IPS-18a (cell line): ENCODE data around the gene ANKS1B.

Experiments used
- H3K27ac ChIP-seq: one replicate; pipeline ENCODE4 v1.5.1; 2013; ENCODE audit warnings: low read length
- H3K27me3 ChIP-seq: one replicate; pipeline ENCODE4 v1.6.1; 2013; ENCODE audit warnings: mild to moderate bottlenecking, low read length; ENCODE audit not compliant: control insufficient read depth, insufficient read depth
- H3K36me3 ChIP-seq: one replicate; pipeline ENCODE4 v1.6.1; 2013; ENCODE audit warnings: low read depth, low read length; ENCODE audit not compliant: control insufficient read depth
- H3K4me1 ChIP-seq: one replicate; pipeline ENCODE4 v1.6.1; 2013; ENCODE audit warnings: low read depth, low read length; ENCODE audit not compliant: control insufficient read depth
- H3K4me3 ChIP-seq: one replicate; pipeline ENCODE4 v1.5.1; 2013; ENCODE audit warnings: low read length
- H3K9ac ChIP-seq: one replicate; pipeline ENCODE4 v1.6.1; 2013; ENCODE audit warnings: mild to moderate bottlenecking, low read length, moderate library complexity
- H3K9me3 ChIP-seq: one replicate; pipeline ENCODE4 v1.6.1; 2013; ENCODE audit warnings: low read depth, low read length; ENCODE audit not compliant: control insufficient read depth

The ANKS1B gene

GRCh38 chr12:99959549-99960170 lies 25.1 kb downstream of the ANKS1B start:
- H3K9me3 ChIP-seq = no peaks in the 10 kb centered on the region
- no peak overlapping the region for H3K4me3 ChIP-seq
- no peaks in the 10 kb centered on the region for H3K4me1 ChIP-seq
- no peak overlapping the region for H3K9ac ChIP-seq
- H3K27me3 ChIP-seq = no peaks in the 10 kb centered on the region
- no peaks in the 10 kb centered on the region for H3K36me3 ChIP-seq
- H3K27ac ChIP-seq = no peak overlapping the region

GRCh38 chr12:99957866-99958466 lies 26.8 kb downstream of the ANKS1B start:
- H3K9ac ChIP-seq = no peak overlapping the region
- no peaks in the 10 kb centered on the region for H3K36me3 ChIP-seq
- no peaks in the 10 kb centered on the region for H3K9me3 ChIP-seq
- no peaks in the 10 kb centered on the region for H3K4me1 ChIP-seq
- H3K4me3 ChIP-seq = no peak overlapping the region
- H3K27ac ChIP-seq = no peak overlapping the region
- no peaks in the 10 kb centered on the region for H3K27me3 ChIP-seq

GRCh38 chr12:99954724-99955123 lies 30.0 kb downstream of the ANKS1B start:
- H3K36me3 ChIP-seq = no peaks in the 10 kb centered on the region
- H3K9me3 ChIP-seq = no peaks in the 10 kb centered on the region
- no peak overlapping the region for H3K27ac ChIP-seq
- no peak overlapping the region for H3K4me3 ChIP-seq
- H3K4me1 ChIP-seq = no peaks in the 10 kb centered on the region
- no peak overlapping the region for H3K9ac ChIP-seq
- no peaks in the 10 kb centered on the region for H3K27me3 ChIP-seq

DNA sequence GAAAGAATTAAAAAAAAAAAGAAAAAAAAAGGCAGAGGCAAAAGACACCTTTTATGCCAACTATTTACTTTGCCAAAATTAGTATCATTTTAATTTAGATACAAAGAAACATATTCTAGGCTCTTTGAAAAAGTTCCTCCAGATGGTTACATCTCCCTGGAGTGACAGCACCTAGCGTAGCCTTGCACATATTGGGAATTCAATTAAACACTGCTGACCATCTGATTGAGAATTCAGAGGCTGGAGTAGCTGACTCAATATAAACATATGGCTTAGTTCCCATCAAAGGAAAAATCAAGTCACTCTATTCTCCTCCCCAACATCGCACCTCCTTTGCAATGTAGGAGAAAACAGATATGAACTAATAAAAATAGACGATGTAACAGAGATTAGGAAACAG lies 36.4 kb downstream of the ANKS1B start:
- no peaks in the 10 kb centered on the region for H3K36me3 ChIP-seq
- H3K9ac ChIP-seq = no peak overlapping the region
- no peaks in the 10 kb centered on the region for H3K9me3 ChIP-seq
- H3K27ac ChIP-seq = no peak overlapping the region
- H3K4me1 ChIP-seq = no peaks in the 10 kb centered on the region
- H3K27me3 ChIP-seq = no peaks in the 10 kb centered on the region
- H3K4me3 ChIP-seq = no peak overlapping the region

GRCh38 chr12:99946131-99946530 lies 38.6 kb downstream of the ANKS1B start:
- Histone ChIP-seq H3K4me3 (no peak overlapping the region), H3K9ac (no peak overlapping the region), H3K27me3 (no peaks in the 10 kb centered on the region), H3K36me3 (no peaks in the 10 kb centered on the region), H3K27ac (no peak overlapping the region), H3K4me1 (no peaks in the 10 kb centered on the region), H3K9me3 (no peaks in the 10 kb centered on the region)

DNA sequence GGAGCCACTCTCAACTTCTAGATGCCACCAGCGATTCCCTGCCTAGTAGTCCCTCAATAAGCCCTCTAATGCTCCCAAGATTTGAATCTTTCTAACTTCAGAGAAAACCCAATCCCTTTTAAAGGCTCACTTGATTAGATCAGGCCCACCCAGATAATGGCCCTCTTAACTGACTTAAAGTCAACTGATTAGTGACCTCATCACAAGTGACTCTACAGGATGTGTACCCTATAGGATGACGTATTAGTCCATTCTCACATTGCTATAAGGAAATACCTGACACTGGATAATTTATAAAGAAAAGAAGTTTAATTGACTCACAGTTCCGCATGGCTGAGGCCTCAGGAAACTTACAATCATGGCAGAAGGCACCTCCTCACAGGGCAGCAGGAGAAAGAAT lies 49.1 kb downstream of the ANKS1B start:
- H3K27ac ChIP-seq = no peak overlapping the region
- H3K4me1 ChIP-seq = no peaks in the 10 kb centered on the region
- no peaks in the 10 kb centered on the region for H3K36me3 ChIP-seq
- H3K9me3 ChIP-seq = no peaks in the 10 kb centered on the region
- no peak overlapping the region for H3K4me3 ChIP-seq
- no peak overlapping the region for H3K9ac ChIP-seq
- no peaks in the 10 kb centered on the region for H3K27me3 ChIP-seq

- H3K9ac ChIP-seq = no peak overlapping the region
- H3K27me3 ChIP-seq = no peaks in the 10 kb centered on the region
- no peaks in the 10 kb centered on the region for H3K4me1 ChIP-seq
- no peaks in the 10 kb centered on the region for H3K36me3 ChIP-seq
- no peak overlapping the region for H3K27ac ChIP-seq
- no peaks in the 10 kb centered on the region for H3K9me3 ChIP-seq
- H3K4me3 ChIP-seq = no peak overlapping the region
These were observed 58.1 kb downstream of the ANKS1B start for GRCh38 chr12:99926511-99927169.

GRCh38 chr12:99920353-99920960 lies 64.3 kb downstream of the ANKS1B start:
- no peaks in the 10 kb centered on the region for H3K4me1 ChIP-seq
- H3K9ac ChIP-seq = no peak overlapping the region
- H3K27me3 ChIP-seq = no peaks in the 10 kb centered on the region
- H3K9me3 ChIP-seq = no peaks in the 10 kb centered on the region
- H3K27ac ChIP-seq = no peak overlapping the region
- H3K36me3 ChIP-seq = no peaks in the 10 kb centered on the region
- no peak overlapping the region for H3K4me3 ChIP-seq

DNA sequence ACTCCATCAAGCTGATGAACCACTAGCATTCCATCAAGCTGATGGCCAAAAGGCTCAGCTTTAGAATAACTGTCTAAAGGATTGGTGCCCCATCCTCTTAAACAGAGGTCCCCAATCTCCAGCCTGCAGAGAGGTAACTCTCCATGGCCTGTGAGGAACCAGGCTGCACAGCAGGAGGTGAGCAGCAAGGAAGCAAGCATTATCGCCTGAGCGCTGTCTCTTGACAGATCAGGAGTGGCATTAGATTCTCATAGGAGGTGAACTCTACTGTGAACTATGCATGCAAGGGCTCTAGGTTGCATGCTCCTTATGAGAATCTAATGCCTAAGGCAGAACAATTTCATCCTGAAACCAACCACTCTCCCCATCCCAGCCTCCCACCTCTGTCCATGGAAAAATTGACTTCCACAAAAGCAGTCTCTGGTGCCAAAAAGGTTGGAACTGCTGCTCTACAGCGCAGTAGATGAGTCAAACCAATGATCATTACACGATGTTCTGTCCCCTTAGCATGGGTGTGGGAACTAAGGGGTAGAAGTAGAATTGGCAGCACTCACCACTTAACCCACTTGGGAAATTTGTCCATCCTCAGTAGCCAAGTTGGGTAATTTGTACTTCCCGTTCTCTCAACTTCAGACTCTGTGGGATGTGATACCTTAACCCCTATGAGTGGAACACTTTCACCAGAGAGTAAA lies 66.9 kb downstream of the ANKS1B start:
- Histone ChIP-seq H3K27ac (no peak overlapping the region), H3K9me3 (no peaks in the 10 kb centered on the region), H3K4me1 (no peaks in the 10 kb centered on the region), H3K27me3 (no peaks in the 10 kb centered on the region), H3K36me3 (no peaks in the 10 kb centered on the region), H3K4me3 (no peak overlapping the region), H3K9ac (no peak overlapping the region)

- no peak overlapping the region for H3K9ac ChIP-seq
- H3K4me1 ChIP-seq = no peaks in the 10 kb centered on the region
- H3K36me3 ChIP-seq = no peaks in the 10 kb centered on the region
- no peak overlapping the region for H3K4me3 ChIP-seq
- no peaks in the 10 kb centered on the region for H3K27me3 ChIP-seq
- H3K9me3 ChIP-seq = no peaks in the 10 kb centered on the region
- no peak overlapping the region for H3K27ac ChIP-seq
These were observed 68.2 kb downstream of the ANKS1B start for GRCh38 chr12:99916555-99916954.

- Histone ChIP-seq H3K27me3 (no peaks in the 10 kb centered on the region), H3K27ac (no peak overlapping the region), H3K9me3 (no peaks in the 10 kb centered on the region), H3K9ac (no peak overlapping the region), H3K4me1 (no peaks in the 10 kb centered on the region), H3K36me3 (no peaks in the 10 kb centered on the region), H3K4me3 (no peak overlapping the region)
These were observed 69.3 kb downstream of the ANKS1B start for GRCh38 chr12:99915251-99916082.
